A673 (cell line): ENCODE results near the gene GRM1.

Experiments
- CTCF ChIP-seq: fragments of 300-800, 200-600 bp; sonication (generic); conservative IDR thresholded peaks from 2 replicates; pipeline ENCODE4 v1.5.1; 2017; ENCODE audit warnings: low read depth, mild to moderate bottlenecking, antibody characterized with exemption, low read length, moderate library complexity, mixed read lengths
- EZH2 ChIP-seq: fragments of 200-600 bp; sonication (generic); IDR thresholded peaks from 2 replicates; pipeline ENCODE4 v1.6.1; 2017; ENCODE audit warnings: borderline replicate concordance, low read depth, mild to moderate bottlenecking, mixed read lengths, antibody characterized with exemption, low read length; ENCODE audit not compliant: poor library complexity, severe bottlenecking

DNA sequence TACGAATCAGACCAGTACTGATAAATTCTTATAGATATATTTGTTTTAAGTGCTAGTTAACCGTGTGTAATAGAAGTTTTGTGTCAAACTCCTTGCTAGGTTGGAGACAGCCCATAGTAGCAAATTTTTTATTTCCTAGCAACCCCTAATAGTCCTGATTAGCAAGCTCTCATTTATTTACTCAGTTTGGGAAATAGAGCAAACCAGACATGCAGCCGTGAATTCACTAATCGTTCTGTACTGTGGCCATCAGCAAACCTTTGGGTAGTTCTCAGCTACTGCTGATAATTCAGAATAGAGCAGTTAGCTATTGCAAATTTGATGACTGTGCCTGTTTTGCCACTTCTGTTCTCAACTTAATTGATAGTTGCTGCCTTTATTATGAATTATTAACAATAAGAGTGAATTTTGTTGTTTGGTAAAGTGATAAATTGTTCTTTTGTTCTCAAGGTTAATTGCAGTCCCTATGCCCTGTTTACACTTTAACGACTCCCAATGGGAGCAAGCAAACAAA, 215.8 kb downstream of the GRM1 start:
- TF ChIP-seq CTCF (no peak), EZH2 (no peak)
